Activated naive CD8-positive, alpha-beta T cell treated with anti-CD3 and anti-CD28 coated beads, Interleukin-2, amount 50 U/mL, for 24 hours (primary cell): Measurements from ENCODE around the gene PIGS.
"Not testable (repeated sequence)": the region's sequence is repeated elsewhere in the genome, so short reads cannot be mapped to it uniquely, and the experiment has no call there.

Source experiments
- ATAC-seq: fragments of 150-1000 bp; cut with Tn5 transposase; one replicate; pipeline ENCODE4 v1.10.0; 2021
- DNase-seq: peaks from one replicate; pipeline ENCODE4 v3.0.0; 2021
- H3K27ac Mint-ChIP-seq: one replicate; pipeline ENCODE4 v1.8.0; 2021; ENCODE audit warnings: mild to moderate bottlenecking, mixed read lengths
- H3K27me3 Mint-ChIP-seq: one replicate; pipeline ENCODE4 v1.8.0; 2021; ENCODE audit warnings: mixed read lengths
- H3K36me3 Mint-ChIP-seq: one replicate; pipeline ENCODE4 v1.8.0; 2021; ENCODE audit warnings: low read depth, mixed read lengths
- H3K4me1 Mint-ChIP-seq: one replicate; pipeline ENCODE4 v1.8.0; 2021; ENCODE audit warnings: mixed read lengths
- H3K4me3 Mint-ChIP-seq: one replicate; pipeline ENCODE4 v1.8.0; 2021; ENCODE audit warnings: mild to moderate bottlenecking, moderate library complexity, mixed read lengths
- H3K9me3 Mint-ChIP-seq: one replicate; pipeline ENCODE4 v1.8.0; 2021; ENCODE audit warnings: mixed read lengths

Gene PIGS

GRCh38 chr17:28522281-28522680, 49.0 kb downstream of the PIGS start:
- not testable (repeated sequence) for H3K36me3 Mint-ChIP-seq, DNase-seq, H3K4me3 Mint-ChIP-seq, H3K9me3 Mint-ChIP-seq, ATAC-seq, H3K27me3 Mint-ChIP-seq, H3K4me1 Mint-ChIP-seq, H3K27ac Mint-ChIP-seq

GRCh38 chr17:28521311-28522085, 49.8 kb downstream of the PIGS start:
- Mint-ChIP-seq H3K27ac (no peak overlapping the region), H3K4me1 (no peaks in the 10 kb centered on the region), H3K27me3 (peaks cover 2% of the 10 kb centered on the region), H3K36me3 (no peaks in the 10 kb centered on the region), H3K4me3 (no peak overlapping the region), H3K9me3 (no peaks in the 10 kb centered on the region)
- DNase-seq (no peak), ATAC-seq (no peak)

- Mint-ChIP-seq H3K4me3 (no peak overlapping the region), H3K36me3 (no peaks in the 10 kb centered on the region), H3K27me3 (peaks cover 2% of the 10 kb centered on the region), H3K27ac (no peak overlapping the region), H3K9me3 (no peaks in the 10 kb centered on the region), H3K4me1 (no peaks in the 10 kb centered on the region)
- no peak for DNase-seq
- no peak for ATAC-seq
Measured at GRCh38 chr17:28520687-28521086, 50.6 kb downstream of the PIGS start.

GRCh38 chr17:28519236-28519635, 52.1 kb downstream of the PIGS start:
- Mint-ChIP-seq H3K27me3 (peaks cover 2% of the 10 kb centered on the region), H3K36me3 (no peaks in the 10 kb centered on the region), H3K9me3 (no peaks in the 10 kb centered on the region), H3K4me3 (no peak overlapping the region), H3K4me1 (no peaks in the 10 kb centered on the region), H3K27ac (no peak overlapping the region)
- ATAC-seq (no peak), DNase-seq (no peak)

- no peaks in the 10 kb centered on the region for H3K9me3 Mint-ChIP-seq
- ATAC-seq (no peak), DNase-seq (no peak)
- H3K27me3 Mint-ChIP-seq = peaks cover 2% of the 10 kb centered on the region
- no peaks in the 10 kb centered on the region for H3K4me1 Mint-ChIP-seq
- no peak overlapping the region for H3K27ac Mint-ChIP-seq
- H3K4me3 Mint-ChIP-seq = no peak overlapping the region
- H3K36me3 Mint-ChIP-seq = no peaks in the 10 kb centered on the region
Measured at GRCh38 chr17:28518578-28518977, 52.7 kb downstream of the PIGS start.

- no peaks in the 10 kb centered on the region for H3K9me3 Mint-ChIP-seq
- DNase-seq (no peak), ATAC-seq (no peak)
- no peak overlapping the region for H3K4me3 Mint-ChIP-seq
- H3K27ac Mint-ChIP-seq = no peak overlapping the region
- H3K27me3 Mint-ChIP-seq = peaks cover 4% of the 10 kb centered on the region
- H3K36me3 Mint-ChIP-seq = no peaks in the 10 kb centered on the region
- no peaks in the 10 kb centered on the region for H3K4me1 Mint-ChIP-seq
Measured at GRCh38 chr17:28518132-28518531, 53.2 kb downstream of the PIGS start.

- Mint-ChIP-seq H3K27ac (no peak overlapping the region), H3K4me1 (no peaks in the 10 kb centered on the region), H3K36me3 (no peaks in the 10 kb centered on the region), H3K27me3 (peaks cover 7% of the 10 kb centered on the region), H3K4me3 (no peak overlapping the region), H3K9me3 (no peaks in the 10 kb centered on the region)
- ATAC-seq = no peak
- no peak for DNase-seq
Measured at GRCh38 chr17:28515518-28515917, 55.8 kb downstream of the PIGS start.

GRCh38 chr17:28514561-28515002, 56.7 kb downstream of the PIGS start:
- no peaks in the 10 kb centered on the region for H3K36me3 Mint-ChIP-seq
- H3K9me3 Mint-ChIP-seq = no peaks in the 10 kb centered on the region
- H3K4me1 Mint-ChIP-seq = no peaks in the 10 kb centered on the region
- no peak for DNase-seq
- ATAC-seq = no peak
- no peak overlapping the region for H3K4me3 Mint-ChIP-seq
- no peak overlapping the region for H3K27ac Mint-ChIP-seq
- H3K27me3 Mint-ChIP-seq = peaks cover 13% of the 10 kb centered on the region

- H3K9me3 Mint-ChIP-seq = no peaks in the 10 kb centered on the region
- ATAC-seq = no peak
- peaks cover 13% of the 10 kb centered on the region for H3K27me3 Mint-ChIP-seq
- DNase-seq = no peak
- no peaks in the 10 kb centered on the region for H3K4me1 Mint-ChIP-seq
- H3K36me3 Mint-ChIP-seq = no peaks in the 10 kb centered on the region
- no peak overlapping the region for H3K27ac Mint-ChIP-seq
- H3K4me3 Mint-ChIP-seq = no peak overlapping the region
Measured at GRCh38 chr17:28513476-28513875, 57.8 kb downstream of the PIGS start.

GRCh38 chr17:28511858-28512461, 59.4 kb downstream of the PIGS start:
- Mint-ChIP-seq H3K27ac (no peak overlapping the region), H3K27me3 (peaks cover 19% of the 10 kb centered on the region)

GRCh38 chr17:28509789-28510188, 61.5 kb downstream of the PIGS start:
- no peaks in the 10 kb centered on the region for H3K4me1 Mint-ChIP-seq
- H3K4me3 Mint-ChIP-seq = no peak overlapping the region
- H3K27me3 Mint-ChIP-seq = peaks cover 19% of the 10 kb centered on the region
- no peak overlapping the region for H3K27ac Mint-ChIP-seq
- no peaks in the 10 kb centered on the region for H3K9me3 Mint-ChIP-seq
- DNase-seq (no peak), ATAC-seq (no peak)
- H3K36me3 Mint-ChIP-seq = no peaks in the 10 kb centered on the region

More at GRCh38 chr17:28511858-28512461, 59.4 kb downstream of the PIGS start:
- Mint-ChIP-seq H3K4me3 (no peak overlapping the region), H3K4me1 (no peaks in the 10 kb centered on the region), H3K9me3 (no peaks in the 10 kb centered on the region), H3K36me3 (no peaks in the 10 kb centered on the region)
- ATAC-seq = no peak
- no peak for DNase-seq

GRCh38 chr17:28508211-28508724, 63.1 kb downstream of the PIGS start:
- ATAC-seq (no peak), DNase-seq (no peak)
- H3K4me3 Mint-ChIP-seq = no peak overlapping the region
- H3K4me1 Mint-ChIP-seq = no peaks in the 10 kb centered on the region
- no peaks in the 10 kb centered on the region for H3K9me3 Mint-ChIP-seq
- no peak overlapping the region for H3K27ac Mint-ChIP-seq
- peaks cover 18% of the 10 kb centered on the region for H3K27me3 Mint-ChIP-seq
- no peaks in the 10 kb centered on the region for H3K36me3 Mint-ChIP-seq

- Mint-ChIP-seq H3K36me3 (no peaks in the 10 kb centered on the region), H3K27ac (no peak overlapping the region), H3K4me1 (no peaks in the 10 kb centered on the region), H3K4me3 (no peak overlapping the region), H3K27me3 (peaks cover 18% of the 10 kb centered on the region), H3K9me3 (no peaks in the 10 kb centered on the region)
- no peak for ATAC-seq
- DNase-seq = no peak
Measured at GRCh38 chr17:28507567-28508203, 63.6 kb downstream of the PIGS start.

- Mint-ChIP-seq H3K9me3 (no peaks in the 10 kb centered on the region), H3K27me3 (peaks cover 18% of the 10 kb centered on the region), H3K4me3 (no peak overlapping the region), H3K27ac (no peak overlapping the region), H3K4me1 (no peaks in the 10 kb centered on the region), H3K36me3 (no peaks in the 10 kb centered on the region)
- DNase-seq (no peak), ATAC-seq (no peak)
Measured at GRCh38 chr17:28506763-28507487, 64.4 kb downstream of the PIGS start.
